ENCODE results near the gene GJA4. TPM values are rescaled to one million over a fixed set of nuclear protein-coding genes. Genes with fewer than 3 reads are reported as not detected.
A peak's percentile ranks its signal among the peaks of the same experiment; 100 is the strongest.

The GJA4 gene
- total and polyA plus RNA-seq, 2 of the 8 experiments (the other 6 are each of a cell fraction or from before 2014, with no cell fraction given) = 3.2 to 3.9 TPM

DNA sequence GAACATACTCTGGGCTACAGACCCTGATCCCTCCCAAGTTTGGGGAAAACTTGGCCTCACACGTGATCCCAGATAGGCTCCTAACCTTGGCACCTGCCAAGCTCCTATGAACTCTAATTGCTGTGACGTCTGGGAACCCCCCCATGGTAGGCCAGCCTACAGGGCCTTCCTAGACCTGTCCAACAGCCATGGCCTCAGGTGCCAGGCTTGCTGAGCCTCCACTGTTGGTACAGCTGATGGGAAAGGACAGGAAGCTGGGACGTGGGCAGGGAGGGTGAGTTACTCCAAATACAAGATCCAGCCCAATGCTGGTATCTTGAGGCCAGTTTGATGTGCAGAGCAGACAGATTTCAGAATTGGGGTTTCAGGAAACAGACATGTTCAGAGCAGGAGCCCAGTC is 47.6 kb downstream of the GJA4 start:
- H3K9me3 ChIP-seq (ENCODE audit: insufficient read depth in 2 of 2, low read depth in 1 of 2, low read length in 1 of 2) = no peaks in the 10 kb centered on the region
- no peak for TF ChIP-seq SUZ12 (IDR thresholded peaks at IDR 0.05; ENCODE audit: low read length)
- TF ChIP-seq SP2 (IDR thresholded peaks at IDR 0.05; ENCODE audit: low read length) = no peak
- TF ChIP-seq TEAD4 (IDR thresholded peaks at IDR 0.05; ENCODE audit: low read depth, low read length) = no peak
- no peak for TF ChIP-seq SP4 (IDR thresholded peaks at IDR 0.05; ENCODE audit: low read length)
- no peak for TF ChIP-seq ATF3 (IDR thresholded peaks at IDR 0.05; ENCODE audit: insufficient read depth, low read depth, low read length)
- no peak for TF ChIP-seq CTCF (IDR thresholded peaks at IDR 0.05; ENCODE audit: control extremely low read depth in 1 of 3, insufficient read depth in 1 of 3, low read depth in 1 of 3, low read length in 3 of 3)
- no peak for TF ChIP-seq CHD1 (IDR thresholded peaks at IDR 0.05; ENCODE audit: low read depth, low read length)
- TF ChIP-seq EP300 (IDR thresholded peaks at IDR 0.05; ENCODE audit: borderline replicate concordance in 1 of 2, low read depth in 2 of 2, low read length in 2 of 2) = no peak
- no peak for TF ChIP-seq HDAC2 (IDR thresholded peaks at IDR 0.05; ENCODE audit: borderline replicate concordance in 1 of 2, low read depth in 2 of 2, low read length in 2 of 2)
- TF ChIP-seq JUN (IDR thresholded peaks at IDR 0.05; ENCODE audit: low read depth, low read length) = no peak

More for the DNA sequence above, 47.6 kb downstream of the GJA4 start:
- no peak overlapping the region for H3K9ac ChIP-seq (replicated peaks in 1 of 4; ENCODE audit: extremely low read depth in 1 of 4, low read depth in 3 of 4, low read length in 3 of 4)
- H3K27me3 ChIP-seq (replicated peaks in 1 of 4; ENCODE audit: control insufficient read depth in 3 of 4, extremely low read depth in 1 of 4, insufficient read depth in 3 of 4, low read length in 3 of 4) = no peaks in the 10 kb centered on the region
- H2BK5ac ChIP-seq (ENCODE audit: low read depth, low read length) = no peak overlapping the region
- H3K14ac ChIP-seq (ENCODE audit: insufficient read length) = no peak overlapping the region
- H3K4me3 ChIP-seq (ENCODE audit: extremely low read depth in 1 of 4, insufficient read depth in 2 of 4, low read depth in 3 of 4, low read length in 4 of 4) = no peak overlapping the region
- no peak overlapping the region; the same call in 1 of the 2 replicates for H2BK15ac ChIP-seq (ENCODE audit: low read length)
- H3K18ac ChIP-seq (ENCODE audit: extremely low read depth, low read length) = no peak overlapping the region
- H3K4me2 ChIP-seq (ENCODE audit: insufficient read depth in 1 of 2, low read depth in 2 of 2, low read length in 2 of 2) = no peak overlapping the region
- DNase-seq (ENCODE audit: low read depth in 1 of 2, low spot score in 2 of 2) (no peak), FAIRE-seq (no peak)
- POLR2A ChIA-PET (ENCODE audit: partially characterized antibody) = interaction anchor here (1.6 kb wide), 1 partner anchor 58 kb away, joined by 3 read pairs; no protein-coding TSS in a partner anchor
- H2BK12ac ChIP-seq (ENCODE audit: low read depth, low read length) = 0 out of 2 replicates have a peak overlapping the region, but pooled peaks have one; percentile 4
- peaks cover 16 to 25% (median 18%) of the 10 kb centered on the region in 4 experiments for H3K4me1 ChIP-seq (replicated peaks in 1 of 4; ENCODE audit: control insufficient read depth in 3 of 4, insufficient read depth in 4 of 4, low read length in 3 of 4)
- no peak overlapping the region for H2BK120ac ChIP-seq (replicated peaks; ENCODE audit: low read depth, low read length)
- no peaks in the 10 kb centered on the region for H3K23me2 ChIP-seq (ENCODE audit: low read depth, low read length)
- H3K79me2 ChIP-seq (ENCODE audit: control insufficient read depth in 1 of 2, insufficient read depth in 2 of 2, low read length in 2 of 2) = no peaks in the 10 kb centered on the region
- H4K5ac ChIP-seq (ENCODE audit: insufficient read length, low read depth, low read length) = no peak overlapping the region
- H3K4ac ChIP-seq (replicated peaks; ENCODE audit: insufficient read length, low read depth, low read length) = no peak overlapping the region
- no peak overlapping the region for H4K91ac ChIP-seq (replicated peaks; ENCODE audit: insufficient read length, low read length)
- H4K8ac ChIP-seq (ENCODE audit: extremely low read depth, insufficient read depth, low read length) = no peak overlapping the region
- no peak overlapping the region for H2AFZ ChIP-seq (ENCODE audit: low read length)
- H2AK5ac ChIP-seq (ENCODE audit: low read depth, low read length) = no peak overlapping the region
- WGBS, 2 experiments (ENCODE audit: extremely low coverage in 1 of 2, insufficient coverage in 1 of 2, insufficient read length in 1 of 2, insufficient replicate concordance in 2 of 2, low coverage in 1 of 2, low lambda C conversion rate in 2 of 2, missing lambda C conversion rate in 1 of 2) = 78% methylated on average over 3 of the region's 3 CpGs; no CpG with 5 or more reads in 1 of the 2 experiments
- no peak overlapping the region for H2BK20ac ChIP-seq (ENCODE audit: low read length)
- CTCF ChIA-PET (ENCODE audit: partially characterized antibody) = interaction anchor here (0.6 to 14.3 kb wide), 3 partner anchors 13 to 740 kb away, joined by 3 to 230 read pairs (median 64); partner anchors contain the start of gene GJA4
- H3K79me1 ChIP-seq (ENCODE audit: low read depth, low read length) = no peaks in the 10 kb centered on the region
- H3K27ac ChIP-seq (ENCODE audit: low read depth, low read length) = no peak overlapping the region
- H4K20me1 ChIP-seq (replicated peaks in 1 of 2; ENCODE audit: control insufficient read depth in 1 of 2, insufficient read depth in 2 of 2, low read length in 2 of 2) = no peaks in the 10 kb centered on the region
- H3K56ac ChIP-seq (replicated peaks; ENCODE audit: insufficient read length, low read depth, low read length) = no peak overlapping the region
- H3K23ac ChIP-seq (ENCODE audit: insufficient read length) = no peak overlapping the region
- no peaks in the 10 kb centered on the region for H3K36me3 ChIP-seq (ENCODE audit: control insufficient read depth in 2 of 4, insufficient read depth in 4 of 4, low read length in 3 of 4)
